Activated naive CD8-positive, alpha-beta T cell treated with anti-CD3 and anti-CD28 coated beads, Interleukin-2, amount 50 U/mL, for 16 hours (primary cell): Measurements from ENCODE around the gene DET1.
"Not testable (repeated sequence)": the region's sequence is repeated elsewhere in the genome, so short reads cannot be mapped to it uniquely, and the experiment has no call there.

Source experiments
- DNase-seq: peaks from one replicate; pipeline ENCODE4 v3.0.0-alpha.2; 2020; ENCODE audit warnings: low read depth, low spot score

DET1 gene

GRCh38 chr15:88540350-88540749, 6.1 kb downstream of the DET1 start:
- not testable (repeated sequence) for DNase-seq

DNA sequence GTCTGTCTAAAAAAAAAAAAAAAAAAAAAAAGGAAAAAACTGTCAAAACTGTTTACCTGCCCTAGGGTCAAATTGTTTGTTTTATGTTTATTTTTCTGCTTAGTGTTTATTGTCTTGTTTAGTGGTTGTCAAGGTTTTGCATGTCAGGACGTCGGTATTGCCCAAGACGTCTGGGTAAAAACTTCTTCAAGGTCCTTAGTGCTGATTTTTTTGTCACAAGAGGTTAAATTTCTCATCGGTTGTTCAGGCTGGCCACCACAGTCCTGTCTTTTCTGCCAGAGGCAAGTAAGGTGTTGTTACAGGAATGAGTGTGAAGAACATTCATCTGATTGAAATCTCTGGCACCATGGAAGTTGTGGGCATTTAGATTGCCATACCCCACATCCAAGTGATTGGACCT, 7.0 kb downstream of the DET1 start:
- no peak for DNase-seq

- no peak for DNase-seq
Measured at GRCh38 chr15:88538972-88539371, 7.5 kb downstream of the DET1 start.

- no peak for DNase-seq
Measured at GRCh38 chr15:88537591-88538317, 8.7 kb downstream of the DET1 start.

DNA sequence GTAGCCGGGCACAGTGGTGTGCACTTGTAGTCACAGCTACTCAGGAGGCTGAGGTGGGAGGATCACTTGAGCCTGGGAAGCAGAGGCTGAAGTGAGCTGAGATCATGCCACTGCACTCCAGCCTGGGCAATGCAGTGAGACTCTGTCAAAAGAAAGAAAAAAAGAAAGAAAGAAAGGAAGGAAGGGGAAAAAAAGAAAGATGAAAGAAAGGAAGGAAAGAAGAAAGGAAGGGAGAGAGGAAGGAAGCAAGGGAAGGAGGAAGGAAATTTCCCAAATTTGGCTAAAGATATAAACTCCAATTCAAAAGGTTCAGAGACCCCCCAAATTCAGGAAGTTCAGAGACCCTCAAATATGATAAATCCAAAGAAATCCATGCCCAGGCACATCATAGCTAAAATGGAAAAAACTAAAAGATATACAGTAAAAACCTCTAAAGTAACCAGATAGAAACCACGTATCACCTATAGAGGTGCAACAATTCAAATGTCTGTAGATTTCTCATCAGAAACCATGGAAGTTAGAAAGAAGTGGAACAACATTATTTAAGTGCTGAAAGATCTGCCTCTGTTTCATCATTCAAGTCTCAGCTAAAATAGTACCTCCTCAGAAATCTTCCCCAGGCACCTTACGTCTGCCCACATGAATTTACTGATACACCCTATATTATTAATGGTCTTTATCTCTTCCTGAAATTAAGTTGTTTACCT, 10.7 kb downstream of the DET1 start:
- DNase-seq, result no peak

GRCh38 chr15:88535100-88535499, 11.4 kb downstream of the DET1 start:
- DNase-seq, result no peak

DNA sequence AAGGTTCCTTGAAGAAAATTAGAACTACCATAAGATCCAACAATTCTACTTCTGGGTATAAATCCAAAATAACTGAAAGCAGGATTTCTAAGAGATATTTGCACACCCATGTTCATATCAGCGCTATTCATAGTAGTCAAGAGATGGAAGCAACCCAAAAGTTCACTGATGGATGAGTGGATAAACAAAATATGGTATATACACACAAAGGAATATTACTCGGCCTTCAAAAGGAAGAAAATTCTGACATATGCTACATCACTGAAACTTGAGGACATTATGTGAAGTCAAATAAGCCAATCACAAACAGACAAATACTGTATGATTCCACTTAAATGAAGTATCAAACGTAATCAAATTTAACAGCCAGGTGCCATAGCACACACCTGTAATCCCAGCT, 13.1 kb downstream of the DET1 start:
- no peak for DNase-seq

DNA sequence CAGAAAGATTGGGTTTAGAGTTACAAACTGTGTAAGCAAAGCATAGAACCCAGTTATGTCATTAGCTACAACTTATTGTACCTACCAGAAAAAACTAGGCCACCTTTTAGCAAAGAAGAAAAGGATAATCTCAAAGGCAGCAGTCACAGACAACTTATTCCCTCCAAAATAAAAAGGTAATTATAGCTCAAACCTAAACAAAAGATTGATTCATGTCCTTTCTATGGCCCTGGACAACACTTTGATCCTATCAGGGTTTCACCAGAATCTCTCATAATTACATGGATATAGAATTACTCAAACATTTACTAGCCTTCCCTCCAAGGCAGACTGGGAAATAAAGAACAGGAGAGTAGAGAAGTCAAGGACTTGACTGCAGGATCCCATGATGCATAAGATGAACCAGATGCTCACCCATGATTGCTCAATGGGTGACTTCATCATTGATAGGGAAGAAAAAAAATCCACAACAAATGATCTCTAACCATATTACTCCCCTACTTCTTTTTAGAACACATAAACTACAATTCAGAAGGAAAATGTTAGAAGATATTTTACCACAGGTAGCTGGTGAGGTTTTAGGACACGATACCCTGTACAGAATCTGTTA, 17.4 kb downstream of the DET1 start:
- no peak for DNase-seq

- DNase-seq, result no peak
Measured at GRCh38 chr15:88526247-88526879, 20.1 kb downstream of the DET1 start.

GRCh38 chr15:88525418-88525817, 21.1 kb downstream of the DET1 start:
- DNase-seq, result no peak

GRCh38 chr15:88524094-88524493, 22.4 kb downstream of the DET1 start:
- DNase-seq, result not testable (repeated sequence)

DNA sequence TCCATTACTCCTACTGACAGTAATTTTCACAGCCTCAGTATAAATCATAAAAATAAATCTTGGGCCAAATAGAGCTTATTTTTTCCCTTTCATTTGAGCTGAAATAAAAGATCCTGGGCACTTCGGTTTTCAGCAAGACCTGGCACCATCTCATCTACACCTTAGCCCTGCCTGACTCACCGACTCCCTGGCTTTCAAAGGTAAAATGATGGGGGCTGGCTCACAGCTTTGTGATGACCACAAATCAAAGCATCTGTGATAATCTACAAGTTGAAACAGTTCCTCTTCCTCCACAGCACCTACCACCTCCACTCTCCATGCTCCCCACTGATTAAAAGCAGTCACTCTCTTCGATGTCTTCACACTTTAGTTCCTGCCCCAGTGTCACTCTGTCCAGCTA, 27.6 kb downstream of the DET1 start:
- DNase-seq, result no peak

DNA sequence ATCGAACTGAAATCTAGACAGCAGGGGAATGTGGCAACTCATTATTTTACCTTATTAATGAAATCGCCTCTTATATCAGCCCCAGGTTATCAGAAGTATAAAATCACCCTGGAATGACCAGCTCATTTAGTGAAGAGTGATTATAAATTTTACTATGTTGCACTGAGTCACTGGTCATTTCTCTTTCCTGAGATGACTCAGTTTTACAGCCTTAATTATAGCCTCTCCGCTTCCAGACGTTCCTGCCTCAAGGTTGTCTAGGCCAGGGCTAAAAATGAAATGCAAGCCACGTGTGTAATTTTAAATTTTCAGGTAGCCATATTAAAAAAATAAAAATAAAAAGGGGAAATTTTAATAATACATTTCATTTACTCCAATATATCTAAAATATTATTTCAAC, 33.3 kb downstream of the DET1 start:
- DNase-seq, result no peak

GRCh38 chr15:88512601-88513000, 33.9 kb downstream of the DET1 start:
- DNase-seq, result no peak

DNA sequence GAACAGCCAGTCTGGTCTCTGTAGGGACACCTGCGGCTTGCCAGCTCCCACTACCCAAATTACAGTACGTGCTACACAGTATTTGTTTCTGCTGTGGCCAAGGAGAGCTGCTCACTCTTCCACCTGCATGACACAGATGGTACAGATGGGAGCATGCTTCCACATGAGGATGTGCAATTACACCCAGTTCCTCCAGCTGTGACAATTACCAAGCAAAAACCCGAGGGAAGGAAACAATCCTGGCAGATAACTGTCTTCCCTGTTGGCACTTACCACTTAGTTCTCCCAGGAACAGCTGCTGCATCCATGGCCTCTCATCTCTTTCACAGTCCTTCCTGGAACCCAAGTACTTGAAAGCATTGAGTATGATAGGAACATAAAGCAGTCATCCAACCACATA, 34.4 kb downstream of the DET1 start:
- no peak for DNase-seq

DNA sequence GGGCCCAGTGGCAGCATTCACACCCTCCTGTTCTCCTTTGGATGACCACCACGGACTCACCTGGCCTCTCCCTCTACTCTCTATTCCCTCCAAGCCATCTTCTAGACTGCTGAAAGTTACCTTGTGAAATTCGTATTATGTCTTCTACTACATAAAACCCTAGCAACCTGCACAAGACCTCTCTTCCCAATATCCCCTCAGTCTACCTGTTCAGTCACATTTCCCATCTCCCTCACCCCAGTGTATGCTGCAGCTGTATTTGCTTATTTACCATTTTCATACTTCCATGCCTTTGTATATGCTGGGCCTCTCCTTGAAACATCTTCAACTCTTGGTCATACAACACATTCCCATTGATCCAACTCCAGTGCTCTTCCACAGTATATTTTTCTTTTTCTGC, 35.3 kb downstream of the DET1 start:
- no peak for DNase-seq

DNA sequence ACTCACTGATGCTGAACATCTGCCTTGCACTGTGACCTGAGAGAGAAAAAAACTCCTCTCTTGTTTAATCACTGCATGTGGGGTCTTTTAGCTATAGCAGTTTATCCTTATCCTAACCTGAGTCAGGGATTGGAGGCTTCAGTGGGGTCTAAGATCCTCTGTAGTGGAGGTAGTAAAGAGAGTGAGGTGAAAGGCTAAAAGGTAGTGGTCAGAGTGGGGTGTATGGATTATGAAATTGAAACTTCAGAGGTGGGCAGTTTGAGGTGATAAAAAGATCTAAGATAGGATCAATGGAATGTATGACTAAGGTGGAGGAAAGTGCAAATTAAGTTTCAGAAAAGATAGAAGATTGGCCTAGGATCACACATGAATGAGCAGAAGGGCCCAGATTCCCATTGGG, 36.5 kb downstream of the DET1 start:
- no peak for DNase-seq

DNA sequence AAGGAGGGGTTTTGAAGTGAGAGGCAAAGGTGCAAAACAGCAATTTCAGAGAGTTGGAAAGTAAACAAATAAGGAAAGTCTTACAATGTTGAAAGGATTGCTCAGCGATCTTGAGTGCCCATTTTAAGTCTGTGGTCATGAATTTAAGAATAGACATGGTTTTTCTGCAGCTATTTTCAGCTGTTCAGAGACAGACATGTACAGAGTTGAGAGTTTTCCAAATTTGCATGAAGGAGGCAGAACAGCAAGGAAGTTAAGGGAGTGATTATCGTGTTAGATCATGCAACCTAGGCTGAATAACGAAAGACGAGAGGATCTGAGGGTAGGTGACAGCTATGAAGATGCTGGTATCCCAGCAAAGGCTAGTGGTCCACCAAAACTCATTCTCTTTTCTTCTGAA, 37.2 kb downstream of the DET1 start:
- no peak for DNase-seq

DNA sequence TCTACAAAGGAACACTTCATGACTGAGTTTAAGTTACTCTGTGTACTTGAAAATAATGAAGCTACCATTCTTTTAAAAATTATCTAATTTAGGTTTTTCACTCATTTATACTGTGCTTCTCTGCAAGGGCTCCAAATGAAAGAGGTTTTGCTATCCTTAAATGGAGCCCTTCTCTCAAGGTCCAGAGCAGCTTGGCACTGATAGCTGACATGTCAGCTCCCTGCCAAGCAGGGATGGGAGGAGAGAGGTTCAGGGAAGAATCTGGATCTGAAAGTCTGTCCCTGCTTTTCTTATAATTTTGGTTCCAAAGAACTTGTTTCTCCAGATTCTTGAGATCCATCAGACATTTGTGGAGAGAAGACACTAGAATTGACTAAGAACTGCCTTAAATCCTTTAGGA, 39.9 kb downstream of the DET1 start:
- DNase-seq, result no peak

DNA sequence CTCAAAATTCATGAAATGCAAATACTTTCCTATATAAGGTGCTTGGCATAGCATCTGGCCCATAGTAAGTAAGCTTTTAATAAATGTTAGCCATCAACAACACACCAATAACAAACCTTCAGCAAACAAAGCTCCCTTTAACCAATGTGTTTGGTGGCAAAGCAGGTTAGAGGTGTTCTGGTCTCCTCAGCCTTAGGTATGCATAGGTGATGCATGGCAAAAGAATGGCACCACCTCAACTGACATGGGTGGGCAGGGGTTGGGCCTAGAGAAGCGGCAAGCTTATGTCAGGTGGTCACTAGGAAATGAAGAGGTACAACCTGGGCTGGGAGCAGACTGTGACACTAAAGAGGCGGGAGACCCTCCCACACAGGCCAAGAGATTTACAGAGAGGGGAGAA, 40.8 kb downstream of the DET1 start:
- no peak for DNase-seq

DNA sequence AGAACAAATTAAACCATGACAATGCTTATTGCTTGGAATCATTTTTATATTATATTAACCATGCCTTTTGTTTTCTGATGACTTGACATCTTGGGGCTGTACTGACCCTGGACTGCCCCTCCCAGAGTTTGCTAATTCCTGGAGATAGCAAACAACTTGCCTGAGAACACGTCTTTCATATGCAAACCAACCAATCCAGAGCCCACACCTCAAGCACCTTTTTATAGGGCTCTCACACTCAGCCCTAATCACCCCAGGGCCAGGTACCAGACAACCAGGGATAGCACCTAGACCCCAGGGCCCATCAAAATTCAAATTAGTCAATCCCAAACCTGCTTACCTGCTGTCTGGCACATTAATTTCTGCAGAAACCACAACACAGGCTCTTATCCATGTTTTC, 42.0 kb downstream of the DET1 start:
- DNase-seq, result no peak

GRCh38 chr15:88498996-88499395, 47.5 kb downstream of the DET1 start:
- no peak for DNase-seq
